Epithelial cell of prostate (primary cell): ENCODE measurements around the gene AGER.
A peak's percentile ranks its signal among the peaks of the same experiment; 100 is the strongest.
"Not testable (repeated sequence)": the region's sequence is repeated elsewhere in the genome, so short reads cannot be mapped to it uniquely, and the experiment has no call there.

Experiments
- DNase-seq: peaks from one replicate; pipeline ENCODE4 v3.0.0-alpha.2; 2011; ENCODE audit warnings: low read depth, low spot score
- H3K27ac ChIP-seq: fragments of 450-650 bp; 2 replicates; pipeline ENCODE4 v1.5.1; 2017; ENCODE audit warnings: mild to moderate bottlenecking

AGER gene

DNA sequence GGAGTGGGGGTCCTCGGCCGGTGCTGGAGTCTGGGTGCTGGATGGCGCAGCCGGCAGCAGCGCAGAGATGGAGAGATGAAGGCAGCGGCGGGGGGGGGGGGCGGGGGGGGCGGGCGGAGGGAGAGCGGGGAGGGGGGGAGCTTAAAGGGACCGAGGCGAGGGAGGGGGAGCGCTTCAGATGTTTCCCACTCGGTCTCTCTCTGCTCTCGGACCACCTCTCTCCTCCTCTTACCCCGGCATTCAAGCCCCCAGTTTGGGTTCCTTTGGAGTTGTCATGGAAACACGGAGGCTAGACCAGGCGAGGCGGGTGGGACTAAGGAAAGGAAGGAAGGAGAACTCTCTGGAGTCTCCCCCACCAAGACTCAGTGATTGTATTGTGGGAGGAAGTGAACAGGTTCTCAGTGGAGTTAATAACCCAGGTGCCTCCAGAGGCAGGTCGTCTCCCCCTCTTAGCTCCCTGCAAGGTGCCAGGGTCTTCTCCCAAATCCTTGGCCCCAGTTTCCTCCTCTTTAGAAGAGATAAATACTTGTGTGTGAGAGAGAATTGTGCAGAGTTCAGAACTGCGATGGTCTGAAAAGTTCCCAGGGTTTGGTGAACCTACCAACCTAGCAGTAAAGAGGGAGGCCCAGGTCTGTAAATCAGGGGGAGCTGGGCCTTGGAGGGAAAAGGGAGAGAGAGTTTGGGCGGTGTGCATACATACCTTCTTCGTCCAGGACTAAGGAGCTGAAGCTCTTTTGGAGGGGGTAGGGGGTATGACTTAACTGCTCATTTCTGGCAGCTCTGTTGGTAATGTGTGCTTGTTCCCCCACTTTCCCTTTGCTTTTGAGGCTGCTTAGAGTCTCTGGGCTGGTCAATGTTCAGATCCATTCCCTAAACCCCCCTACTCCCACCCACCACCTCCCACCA lies 31.9 kb downstream of the AGER start, which contains the start of gene PRRT1:
Gene PRRT1 (minus strand): TSS at position 77 of the 906 bp plus-strand sequence. CDS start 112 bp downstream, outside the sequence.
- DNase-seq, result no peak
- H3K27ac ChIP-seq, result peak within 1 kb of the TSS; percentile 58

DNA sequence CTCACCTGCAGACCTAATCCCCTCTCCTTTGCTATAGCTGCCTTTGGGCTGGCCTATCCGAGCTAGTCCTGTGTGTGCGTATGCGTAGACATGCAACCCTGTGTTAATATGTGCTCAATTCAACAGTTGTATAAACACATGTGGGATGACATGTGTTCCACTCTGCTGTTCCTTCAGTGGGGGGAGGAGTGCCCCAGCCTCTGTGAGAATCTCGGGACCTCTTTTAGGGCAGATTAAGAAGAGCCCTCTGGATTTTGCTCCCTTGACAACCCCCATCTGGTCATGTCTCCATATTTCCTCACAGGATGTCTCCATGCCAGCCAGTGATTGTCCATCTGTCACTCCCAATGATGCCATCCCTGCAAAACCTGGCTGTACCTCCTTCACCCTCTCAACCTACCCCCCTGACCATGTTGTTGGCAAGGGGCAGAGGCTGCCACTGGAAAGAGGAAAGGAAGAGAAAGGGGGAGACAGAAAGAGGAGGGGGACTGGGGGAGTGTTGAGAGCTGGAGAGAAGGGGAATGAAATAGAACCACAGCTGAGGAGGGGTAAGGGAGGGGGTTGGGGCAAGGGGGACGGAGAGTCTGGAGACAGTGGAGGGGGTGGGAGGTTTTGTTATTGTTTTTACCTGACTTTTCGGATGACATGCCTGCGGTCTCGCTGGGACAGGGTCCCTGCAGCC lies 32.7 kb downstream of the AGER start:
- no peak overlapping the region for H3K27ac ChIP-seq
- no peak for DNase-seq

DNA sequence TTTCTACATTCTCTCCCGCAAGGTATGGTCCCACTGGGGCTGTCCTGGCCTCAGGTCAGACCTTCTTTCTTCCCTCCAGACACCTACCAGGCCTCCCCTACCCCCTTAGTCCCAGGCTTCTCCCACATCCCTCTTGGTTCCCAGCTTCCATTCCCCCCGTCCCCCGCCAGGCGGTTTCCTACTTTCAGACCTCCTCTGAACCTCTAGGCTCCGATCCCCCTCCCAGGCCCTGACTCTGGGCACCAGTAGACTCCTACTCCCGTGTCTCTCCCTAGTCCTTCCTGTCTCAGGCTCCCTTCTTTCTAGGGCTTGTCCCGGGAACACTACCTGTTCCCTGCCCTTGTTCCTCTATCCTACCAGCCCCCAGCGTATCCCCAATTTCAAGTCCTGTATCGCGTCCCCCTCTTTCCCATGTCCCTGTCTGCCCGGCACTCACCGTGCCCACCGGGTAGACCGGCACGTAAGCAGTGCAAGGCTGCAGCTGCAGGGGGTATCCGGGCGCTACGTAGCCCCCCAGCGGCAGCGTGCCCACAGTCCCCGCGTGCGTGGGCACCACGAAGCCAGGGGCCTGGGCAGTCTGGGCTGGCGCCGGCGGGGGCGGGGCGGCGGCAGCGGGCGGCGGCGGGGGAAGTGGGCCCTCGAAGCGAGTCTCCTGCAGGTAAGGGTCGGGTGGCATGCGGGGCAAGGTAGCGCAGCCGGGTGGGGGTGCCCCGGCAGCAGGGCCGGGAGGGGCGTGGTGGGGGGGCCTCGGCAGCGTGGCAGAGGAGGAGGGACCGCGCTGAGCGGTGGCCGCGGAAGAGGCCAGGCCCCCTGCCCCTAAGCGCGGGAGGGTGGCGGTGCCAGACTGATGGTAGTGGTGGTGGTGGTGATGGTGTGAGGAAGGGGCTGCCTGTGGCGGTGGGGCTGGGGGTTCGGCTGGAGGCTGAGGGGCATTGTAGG lies 33.9 kb downstream of the AGER start:
- no peak overlapping the region for H3K27ac ChIP-seq
- no peak for DNase-seq

DNA sequence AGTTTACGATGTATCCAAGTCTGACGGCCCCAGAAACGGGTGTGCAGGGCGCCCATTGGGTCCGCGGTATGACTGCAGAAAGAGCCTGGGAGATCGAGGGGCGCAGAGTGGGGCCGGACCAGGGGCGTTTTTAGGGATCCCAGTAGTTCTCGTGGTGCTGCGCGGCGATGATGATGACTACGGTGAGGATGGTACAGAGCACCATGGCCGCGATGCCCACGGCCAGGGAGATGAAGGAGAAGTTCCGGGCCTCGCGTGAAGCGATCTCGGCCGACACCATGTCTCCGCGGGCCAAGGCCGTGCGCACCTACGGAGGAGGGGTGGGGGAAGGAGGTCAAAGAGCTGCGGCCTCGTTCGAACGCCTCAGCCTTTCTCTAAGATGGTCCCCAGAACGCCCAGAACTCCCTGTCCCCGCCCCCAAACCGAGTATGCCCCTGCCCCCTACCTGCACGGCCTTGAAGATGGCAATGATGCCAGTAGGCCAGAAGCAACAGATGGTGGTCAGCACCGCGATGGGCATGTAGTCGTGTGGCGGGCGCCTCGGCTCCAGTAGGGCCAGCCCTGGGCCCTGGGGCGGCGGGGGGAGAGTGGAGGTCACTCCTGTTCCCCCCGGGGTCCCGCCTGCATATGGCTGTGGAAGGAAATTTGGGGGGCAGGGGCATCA lies 34.8 kb downstream of the AGER start:
- no peak overlapping the region for H3K27ac ChIP-seq
- DNase-seq, result no peak

DNA sequence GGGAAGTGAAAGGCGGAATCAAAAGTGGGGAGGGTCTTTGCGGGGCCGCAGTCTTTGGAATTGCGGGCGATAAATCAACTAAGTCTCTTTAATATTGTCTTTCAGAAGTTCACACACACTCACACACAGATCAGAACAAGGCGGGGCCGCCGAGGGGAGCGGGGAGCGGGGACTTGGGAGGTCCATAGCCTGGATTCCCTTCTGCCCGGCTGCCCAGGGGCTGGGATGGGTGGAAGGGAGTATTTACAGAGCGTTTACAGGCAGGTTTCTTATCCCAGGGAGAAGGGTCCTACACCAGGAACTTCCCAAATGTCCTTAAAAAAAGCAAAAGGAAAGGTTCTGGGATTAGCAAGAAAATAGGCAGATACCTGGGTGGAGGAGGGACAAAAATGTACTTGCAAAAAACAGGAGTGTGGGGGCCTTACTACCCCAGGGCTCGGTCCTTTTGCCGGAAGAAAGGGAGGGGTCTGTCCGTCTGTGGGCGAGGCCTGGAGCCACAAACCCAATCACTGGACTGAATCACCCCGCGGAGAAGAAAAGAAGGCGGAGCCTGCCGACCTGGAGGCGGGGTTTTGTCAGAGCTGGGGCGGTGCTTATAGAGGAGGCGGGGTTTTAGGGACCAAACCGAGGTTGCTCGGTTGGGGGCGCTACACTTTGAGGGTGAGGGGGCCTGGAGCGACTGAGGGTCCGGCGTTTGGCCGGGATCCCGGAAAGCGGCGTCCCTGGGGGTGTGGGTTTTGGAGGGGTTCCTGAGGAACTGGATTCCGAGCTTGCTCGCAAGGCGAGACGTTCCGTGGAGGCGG lies 35.6 kb downstream of the AGER start:
- no peak overlapping the region for H3K27ac ChIP-seq
- no peak for DNase-seq

DNA sequence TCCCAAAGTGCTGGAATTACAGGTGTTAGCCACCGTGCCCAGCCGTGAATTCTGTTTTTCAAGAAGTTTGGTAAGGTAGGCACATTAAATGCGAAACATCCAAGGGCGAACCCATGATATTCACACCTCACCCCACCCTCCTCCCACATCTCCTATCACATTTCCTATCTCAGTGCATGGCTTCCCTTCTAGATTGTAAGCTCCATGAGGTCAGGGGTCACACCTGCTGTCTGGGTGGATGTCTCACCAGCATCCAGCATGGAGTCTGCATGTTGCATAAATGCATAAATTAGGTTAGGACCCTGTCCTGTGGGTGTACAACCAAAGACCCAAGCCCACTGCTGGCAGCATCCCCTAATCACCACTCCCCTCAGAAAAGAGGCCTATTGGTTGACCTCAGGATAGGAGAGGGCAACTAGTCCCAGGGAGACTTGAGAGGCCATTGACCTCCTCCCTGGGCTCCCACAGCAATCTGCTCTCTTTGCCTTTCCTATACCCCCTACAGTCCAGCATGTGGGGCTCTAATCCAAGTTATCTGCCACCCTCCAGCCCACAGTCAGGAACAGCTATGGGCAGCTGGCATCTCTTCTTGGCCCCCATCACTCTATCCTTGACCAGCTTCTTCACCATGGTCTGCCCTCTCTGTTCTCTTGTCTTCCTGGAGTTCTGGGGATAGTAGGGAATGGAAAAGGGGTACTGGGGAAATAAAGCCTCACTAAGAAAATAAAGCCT lies 36.5 kb downstream of the AGER start:
- no peak overlapping the region for H3K27ac ChIP-seq
- DNase-seq, result no peak

DNA sequence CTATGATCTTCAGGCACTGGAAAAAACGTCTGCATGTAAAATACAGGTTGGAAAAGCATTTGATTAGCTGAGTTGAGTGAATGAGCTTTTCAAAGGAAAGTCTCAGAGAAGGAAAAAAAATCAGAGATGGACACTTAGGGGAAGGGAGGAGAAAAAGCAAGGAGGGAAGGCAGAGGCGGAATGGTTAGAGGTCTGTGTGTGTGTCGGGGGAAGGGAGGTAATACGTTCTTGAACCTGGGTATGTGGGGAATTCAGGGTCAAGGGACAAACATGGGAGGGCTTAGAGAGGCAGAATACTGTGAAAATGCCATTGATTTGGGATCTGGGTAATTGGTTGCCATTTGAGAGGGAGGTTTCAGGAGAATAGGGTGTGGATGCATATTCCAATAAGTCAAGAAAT lies 37.4 kb downstream of the AGER start:
- DNase-seq, result no peak
- peak overlapping the region; percentile 12 for H3K27ac ChIP-seq

DNA sequence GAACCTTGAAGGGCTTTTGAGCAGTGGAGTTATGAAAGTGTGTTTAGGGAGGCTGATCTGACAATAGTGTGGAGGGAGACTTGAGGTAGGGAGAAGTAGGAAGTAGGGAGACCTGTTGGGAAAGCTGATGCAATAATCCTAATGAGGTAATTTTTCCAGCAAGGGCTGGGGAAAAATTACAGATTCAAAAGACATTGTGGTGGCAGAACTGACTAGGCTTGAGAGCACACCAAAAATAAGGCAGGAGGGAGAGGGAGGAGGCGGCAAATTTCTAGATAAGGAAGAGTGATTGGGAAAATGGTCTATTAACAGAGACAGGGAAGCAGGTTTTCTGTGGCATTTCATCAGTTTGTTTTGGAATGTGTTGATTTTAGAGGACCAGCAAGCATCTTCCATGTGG lies 37.8 kb downstream of the AGER start:
- peak overlapping the region; percentile 12 for H3K27ac ChIP-seq
- DNase-seq, result no peak

DNA sequence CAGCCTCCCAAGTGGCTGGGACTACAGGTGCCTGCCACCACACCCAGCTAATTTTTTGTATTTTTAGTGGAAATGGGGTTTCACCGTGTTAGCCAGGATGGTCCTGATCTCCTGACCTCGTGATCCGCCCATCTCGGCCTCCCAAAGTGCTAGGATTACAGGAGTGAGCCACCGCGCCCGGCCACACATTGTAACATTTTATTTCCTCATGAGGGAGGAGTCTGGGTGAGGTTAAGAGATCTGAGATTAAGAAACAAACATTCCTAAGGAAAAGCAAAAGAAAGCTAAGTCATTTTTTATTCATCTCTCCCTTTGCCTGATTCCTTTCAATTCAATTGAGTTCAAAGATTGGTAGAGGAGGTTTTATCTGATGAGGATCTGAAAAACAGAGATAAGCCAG lies 39.8 kb downstream of the AGER start:
- not testable (repeated sequence) for DNase-seq
- peak overlapping the region; percentile 14 for H3K27ac ChIP-seq

DNA sequence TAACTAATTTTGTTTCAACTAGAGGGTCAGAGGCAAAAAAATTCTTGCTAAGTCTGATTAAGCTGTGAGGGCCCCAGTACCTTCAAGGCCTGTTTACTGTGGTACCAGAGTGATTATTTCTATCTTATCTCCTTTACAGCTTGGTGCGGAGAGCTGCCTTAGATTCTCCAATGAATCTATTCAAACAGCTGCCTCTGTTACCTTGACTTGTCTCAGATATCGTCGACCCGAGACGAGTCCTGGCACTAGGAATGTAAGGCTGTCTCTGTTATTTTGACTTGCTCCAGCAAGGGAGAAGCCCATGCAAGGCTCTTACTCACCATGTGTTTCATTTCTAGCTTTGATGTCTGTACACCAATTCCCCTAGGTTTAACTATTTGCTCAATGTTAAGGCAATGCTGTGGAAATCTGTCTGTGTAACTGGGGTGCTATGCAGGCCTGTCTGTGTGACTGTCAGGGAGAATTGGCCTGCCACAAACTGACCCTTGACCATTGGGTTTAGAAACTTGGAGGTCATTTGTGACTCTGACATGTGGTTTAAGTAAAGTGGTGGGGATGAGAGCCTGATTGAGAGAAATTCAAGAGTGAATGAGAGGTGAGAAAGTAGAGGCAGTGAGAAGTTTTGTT lies 43.5 kb downstream of the AGER start:
- no peak overlapping the region for H3K27ac ChIP-seq
- DNase-seq, result no peak

DNA sequence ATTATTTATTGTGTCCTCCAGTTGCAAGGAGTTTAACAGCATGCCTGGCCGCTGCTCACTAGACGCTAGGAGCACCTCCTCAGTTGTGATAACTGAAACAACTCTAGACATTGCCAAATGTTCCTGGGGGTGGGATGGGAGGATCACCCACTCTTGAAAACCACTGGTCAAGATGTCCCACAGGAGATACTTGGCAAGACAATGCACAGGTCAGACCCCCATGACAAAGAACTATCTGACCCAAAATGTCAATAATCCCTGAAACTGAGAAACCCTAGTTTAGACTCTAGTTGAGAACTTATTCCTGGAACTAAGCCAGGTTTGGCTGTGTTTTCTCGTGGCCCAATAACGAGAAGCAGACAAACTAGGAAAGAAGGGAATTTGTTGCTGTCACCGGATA lies 44.5 kb downstream of the AGER start:
- DNase-seq, result no peak
- H3K27ac ChIP-seq, result no peak overlapping the region

DNA sequence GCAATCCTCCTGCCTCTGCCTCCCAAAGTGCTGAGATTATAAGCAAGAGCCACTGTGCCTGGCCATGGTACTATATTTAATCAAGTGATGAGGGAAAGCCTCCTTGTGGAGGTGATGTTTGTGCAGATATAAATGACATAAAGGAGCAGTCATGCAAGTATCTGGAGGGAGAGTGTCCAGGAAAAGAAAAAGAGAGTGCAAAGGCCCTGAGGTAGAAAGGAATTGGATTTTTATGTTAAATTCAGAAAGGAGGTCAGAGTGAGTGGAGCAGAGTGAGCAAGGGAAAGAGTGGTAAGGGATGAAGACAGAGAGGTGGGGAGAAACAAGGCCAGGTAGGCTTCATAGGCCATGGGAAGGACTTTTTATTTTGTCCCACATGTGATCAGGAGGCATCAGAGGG lies 46.6 kb downstream of the AGER start:
- H3K27ac ChIP-seq, result no peak overlapping the region
- no peak for DNase-seq

DNA sequence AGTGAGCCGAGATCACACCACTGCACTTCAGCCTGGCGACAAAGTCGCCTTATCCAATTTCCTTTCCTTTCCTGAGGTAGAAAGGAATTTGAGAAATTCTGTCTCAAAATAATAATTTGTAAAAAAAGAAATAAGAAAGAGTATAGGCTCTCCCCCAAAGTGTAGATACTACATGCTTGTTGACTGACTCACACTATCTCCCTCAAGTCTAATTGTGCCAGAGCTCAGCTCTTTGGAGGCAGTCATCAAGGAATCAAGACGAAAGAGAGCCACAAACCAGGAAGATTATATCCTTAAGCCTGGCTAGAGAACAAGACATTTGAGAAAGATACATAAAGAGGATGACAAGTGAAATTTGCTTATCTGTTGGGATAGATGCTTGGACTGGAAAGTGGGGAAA lies 50.3 kb downstream of the AGER start:
- no peak for DNase-seq
- no peak overlapping the region for H3K27ac ChIP-seq

DNA sequence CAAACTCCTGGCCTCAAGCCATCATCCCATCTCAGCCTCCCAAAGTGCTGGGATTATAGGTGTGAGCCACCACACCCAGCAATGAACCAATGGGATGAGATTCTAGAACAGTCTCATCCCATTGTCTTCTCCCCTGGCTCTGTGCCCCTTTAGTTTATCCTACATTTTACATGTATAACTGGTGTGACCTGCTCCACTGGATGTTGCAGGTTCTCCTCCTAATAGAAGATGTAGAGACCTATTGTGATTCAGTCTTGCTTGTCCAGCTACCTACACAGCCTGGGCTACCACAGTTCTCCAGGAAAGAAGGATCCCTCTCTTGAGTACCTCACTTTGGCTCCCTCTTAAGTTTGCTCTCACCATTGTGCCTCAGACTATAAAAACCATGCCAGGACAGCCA lies 51.9 kb downstream of the AGER start:
- DNase-seq, result no peak
- peak overlapping the region; percentile 31 for H3K27ac ChIP-seq

DNA sequence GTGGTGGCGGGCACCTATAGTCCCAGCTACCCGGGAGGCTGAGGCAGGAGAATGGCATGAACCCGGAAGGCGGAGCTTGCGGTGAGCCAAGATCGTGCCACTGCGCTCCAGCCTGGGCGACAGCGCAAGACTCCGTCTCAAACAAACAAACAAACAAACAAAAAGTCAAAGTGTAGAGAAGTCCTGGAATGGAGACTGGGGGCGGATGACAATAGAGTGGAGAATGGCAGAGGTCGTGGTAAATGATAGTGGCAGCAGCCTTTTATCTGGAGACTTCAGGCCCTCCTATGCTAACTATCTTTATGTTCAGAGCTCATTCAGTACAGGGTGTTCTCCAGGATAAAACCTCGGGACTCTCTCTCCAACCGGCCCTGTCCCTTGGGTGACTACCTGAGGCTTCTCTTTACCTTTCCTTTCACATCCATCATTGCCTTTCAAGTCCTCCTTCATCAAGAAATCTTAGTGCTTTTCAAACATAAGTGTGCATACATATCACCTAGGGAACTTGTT lies 52.6 kb downstream of the AGER start:
- peak overlapping the region; percentile 31 for H3K27ac ChIP-seq
- DNase-seq, result no peak
